Neuron (in vitro differentiated cells): ENCODE data around the gene HEYL.

ENCODE experiments used
- H2AFZ ChIP-seq: one replicate; pipeline ENCODE4 v1.6.1; 2013; ENCODE audit warnings: low read depth, mild to moderate bottlenecking, inconsistent platforms, low read length, moderate library complexity
- H3K27me3 ChIP-seq: one replicate; pipeline ENCODE4 v1.6.1; 2013; ENCODE audit warnings: low read length; ENCODE audit not compliant: insufficient read depth
- H3K36me3 ChIP-seq: one replicate; pipeline ENCODE4 v1.6.1; 2013; ENCODE audit warnings: low read length; ENCODE audit not compliant: insufficient read depth
- H3K4me1 ChIP-seq: one replicate; pipeline ENCODE4 v1.6.1; 2013; ENCODE audit warnings: low read length; ENCODE audit not compliant: insufficient read depth
- H3K4me3 ChIP-seq: 2 replicates; pipeline ENCODE4 v1.5.1; 2013; ENCODE audit warnings: mild to moderate bottlenecking, low read length, moderate library complexity
- H3K9me3 ChIP-seq: one replicate; pipeline ENCODE4 v1.6.1; 2013; ENCODE audit warnings: low read length

HEYL gene

GRCh38 chr1:39676948-39677548 lies 37.6 kb upstream of the HEYL start:
- Histone ChIP-seq H2AFZ (no peak overlapping the region), H3K36me3 (no peaks in the 10 kb centered on the region), H3K4me3 (no peak overlapping the region), H3K27me3 (peaks cover 29% of the 10 kb centered on the region), H3K9me3 (peaks cover 2% of the 10 kb centered on the region), H3K4me1 (peaks cover 6% of the 10 kb centered on the region)

DNA sequence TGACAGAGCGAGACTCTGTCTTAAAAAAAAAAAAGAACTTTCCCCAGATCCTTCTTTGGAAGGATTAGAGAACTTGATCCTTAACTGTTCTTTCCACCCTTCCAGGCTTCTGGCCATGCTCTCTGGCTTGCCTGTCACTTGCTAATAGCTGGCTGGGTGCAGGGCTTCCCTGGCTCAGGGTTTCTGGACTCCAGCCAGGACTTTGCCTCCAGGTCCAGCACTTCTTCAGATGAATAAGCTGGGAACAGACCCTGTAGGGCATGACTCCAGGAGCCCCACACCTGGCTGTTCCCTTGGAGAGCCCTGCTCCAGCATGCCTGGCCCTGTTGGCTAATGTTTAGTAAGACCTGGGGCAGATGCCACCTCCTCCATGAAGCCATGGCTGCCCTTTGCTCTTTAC lies 35.8 kb upstream of the HEYL start:
- Histone ChIP-seq H3K4me1 (peaks cover 16% of the 10 kb centered on the region), H2AFZ (no peak overlapping the region), H3K27me3 (peaks cover 43% of the 10 kb centered on the region), H3K4me3 (no peak overlapping the region), H3K9me3 (peaks cover 2% of the 10 kb centered on the region), H3K36me3 (no peaks in the 10 kb centered on the region)

GRCh38 chr1:39673215-39673614 lies 33.8 kb upstream of the HEYL start:
- H3K4me3 ChIP-seq: no peak overlapping the region
- H3K4me1 ChIP-seq: peaks cover 12% of the 10 kb centered on the region
- H2AFZ ChIP-seq: no peak overlapping the region
- peaks cover 59% of the 10 kb centered on the region for H3K27me3 ChIP-seq
- no peaks in the 10 kb centered on the region for H3K9me3 ChIP-seq
- no peaks in the 10 kb centered on the region for H3K36me3 ChIP-seq

GRCh38 chr1:39672551-39672947 lies 33.1 kb upstream of the HEYL start:
- Histone ChIP-seq H3K4me1 (peaks cover 12% of the 10 kb centered on the region), H3K4me3 (peak overlapping the region; percentile 32)

DNA sequence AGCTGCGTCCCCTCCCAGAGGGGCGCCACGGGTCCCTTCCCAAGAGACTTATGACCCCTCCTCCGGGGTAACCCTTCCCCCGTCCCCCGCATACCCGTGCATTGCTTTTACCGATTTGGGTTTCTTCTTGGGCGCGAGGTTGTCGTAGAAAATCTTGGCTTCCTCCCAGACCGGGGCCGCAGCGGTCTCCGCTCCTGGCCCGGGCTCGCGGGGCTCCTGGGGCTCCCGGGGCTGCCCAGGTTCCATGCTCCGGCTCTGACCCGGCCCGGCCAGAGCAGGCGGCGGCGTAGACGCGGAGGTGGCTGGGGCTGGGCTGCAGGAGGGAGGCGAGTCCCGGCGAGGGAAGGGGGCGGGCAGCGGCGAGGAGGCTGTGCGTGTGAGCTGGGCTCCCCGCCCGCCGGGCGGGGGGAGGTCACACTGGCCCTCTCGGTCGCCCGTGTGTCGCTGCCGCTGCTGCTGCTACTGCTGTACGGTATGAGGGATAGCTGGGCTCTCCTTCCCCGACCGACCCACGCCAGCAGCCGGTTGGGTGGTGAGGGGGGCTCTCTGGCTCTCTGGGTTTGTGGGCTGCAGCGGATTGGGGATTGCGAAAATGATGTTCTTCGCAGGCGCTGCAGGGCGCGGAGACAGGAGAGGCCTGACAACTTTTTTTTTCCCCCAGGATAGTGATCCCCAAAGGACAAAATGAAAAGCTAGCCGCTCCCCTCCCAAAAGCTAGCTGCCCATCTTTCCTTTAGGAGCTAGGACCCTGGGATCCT lies 32.5 kb upstream of the HEYL start, which contains the start of gene NT5C1A:
NT5C1A (minus strand) TSS at position 315 of the 758 bp plus-strand sequence; CDS start at position 246, 69 bp downstream.
- Histone ChIP-seq H3K4me1 (peaks cover 12% of the 10 kb centered on the region), H3K4me3 (peak within 1 kb of the TSS; percentile 32), H3K36me3 (no peaks in the 10 kb centered on the region), H3K27me3 (peaks cover 67% of the 10 kb centered on the region), H2AFZ (peak within 1 kb of the TSS; percentile 68), H3K9me3 (no peaks in the 10 kb centered on the region)

More at GRCh38 chr1:39672551-39672947, 33.1 kb upstream of the HEYL start:
- peaks cover 63% of the 10 kb centered on the region for H3K27me3 ChIP-seq
- no peaks in the 10 kb centered on the region for H3K9me3 ChIP-seq
- peak overlapping the region; percentile 68 for H2AFZ ChIP-seq
- no peaks in the 10 kb centered on the region for H3K36me3 ChIP-seq

GRCh38 chr1:39671433-39671792 lies 32.0 kb upstream of the HEYL start:
- Histone ChIP-seq H3K36me3 (no peaks in the 10 kb centered on the region), H3K9me3 (no peaks in the 10 kb centered on the region), H2AFZ (peak overlapping the region; percentile 68), H3K4me1 (peaks cover 12% of the 10 kb centered on the region), H3K27me3 (peaks cover 67% of the 10 kb centered on the region), H3K4me3 (peak overlapping the region; percentile 32)

- Histone ChIP-seq H3K27me3 (peaks cover 73% of the 10 kb centered on the region), H3K4me1 (peaks cover 12% of the 10 kb centered on the region), H3K4me3 (no peak overlapping the region)
Observed at GRCh38 chr1:39670689-39671088, 31.2 kb upstream of the HEYL start.

GRCh38 chr1:39668894-39669293 lies 29.5 kb upstream of the HEYL start:
- Histone ChIP-seq H2AFZ (no peak overlapping the region), H3K4me1 (peaks cover 12% of the 10 kb centered on the region), H3K4me3 (no peak overlapping the region), H3K9me3 (no peaks in the 10 kb centered on the region), H3K36me3 (no peaks in the 10 kb centered on the region), H3K27me3 (peaks cover 64% of the 10 kb centered on the region)

More at GRCh38 chr1:39670689-39671088, 31.2 kb upstream of the HEYL start:
- Histone ChIP-seq H3K9me3 (no peaks in the 10 kb centered on the region), H2AFZ (no peak overlapping the region), H3K36me3 (no peaks in the 10 kb centered on the region)

- no peaks in the 10 kb centered on the region for H3K36me3 ChIP-seq
- H3K27me3 ChIP-seq: peaks cover 58% of the 10 kb centered on the region
- H2AFZ ChIP-seq: no peak overlapping the region
- H3K9me3 ChIP-seq: no peaks in the 10 kb centered on the region
- H3K4me3 ChIP-seq: no peak overlapping the region
- peaks cover 12% of the 10 kb centered on the region for H3K4me1 ChIP-seq
Observed at GRCh38 chr1:39668111-39668510, 28.7 kb upstream of the HEYL start.

DNA sequence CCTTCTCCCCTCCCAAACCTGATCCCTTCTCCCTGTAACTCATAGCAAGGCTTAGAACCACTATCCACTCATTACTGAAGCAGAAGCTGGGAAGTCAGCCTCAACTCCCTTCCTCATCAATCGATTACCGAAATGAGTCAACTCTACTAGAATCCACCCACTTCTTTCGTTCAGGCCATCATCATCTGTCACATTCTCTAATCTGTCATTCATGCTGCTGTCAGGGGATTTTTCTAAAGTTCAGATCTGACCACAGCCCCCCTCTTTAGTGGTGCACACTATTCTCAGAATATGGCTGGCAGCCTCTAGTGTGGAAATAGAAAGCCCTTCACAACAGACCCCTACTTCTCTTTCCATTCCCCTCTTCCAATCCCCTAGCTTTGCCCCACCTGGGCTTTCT lies 27.3 kb upstream of the HEYL start:
- Histone ChIP-seq H3K9me3 (no peaks in the 10 kb centered on the region), H3K36me3 (no peaks in the 10 kb centered on the region), H2AFZ (no peak overlapping the region), H3K4me3 (no peak overlapping the region), H3K4me1 (peaks cover 7% of the 10 kb centered on the region), H3K27me3 (peaks cover 46% of the 10 kb centered on the region)

DNA sequence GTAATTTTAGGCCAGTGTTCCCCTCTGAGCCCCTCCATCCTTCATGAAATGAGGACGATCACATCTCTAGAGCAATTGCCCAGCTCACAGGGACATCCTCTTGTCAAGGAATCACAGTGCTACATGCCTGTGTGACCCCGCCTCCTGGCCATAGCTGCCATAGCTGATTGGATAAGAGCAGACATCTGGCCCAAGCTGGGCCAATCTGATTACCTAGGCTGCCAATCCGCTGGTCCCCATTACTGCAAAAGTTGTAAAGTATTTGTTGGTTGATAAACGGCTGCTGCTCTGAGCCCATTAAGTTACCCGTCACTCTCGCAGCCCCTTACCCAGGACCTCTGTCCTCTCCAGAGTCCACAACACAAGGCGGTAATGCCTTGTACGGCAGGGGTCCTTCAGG lies 24.1 kb upstream of the HEYL start:
- peaks cover 17% of the 10 kb centered on the region for H3K27me3 ChIP-seq

DNA sequence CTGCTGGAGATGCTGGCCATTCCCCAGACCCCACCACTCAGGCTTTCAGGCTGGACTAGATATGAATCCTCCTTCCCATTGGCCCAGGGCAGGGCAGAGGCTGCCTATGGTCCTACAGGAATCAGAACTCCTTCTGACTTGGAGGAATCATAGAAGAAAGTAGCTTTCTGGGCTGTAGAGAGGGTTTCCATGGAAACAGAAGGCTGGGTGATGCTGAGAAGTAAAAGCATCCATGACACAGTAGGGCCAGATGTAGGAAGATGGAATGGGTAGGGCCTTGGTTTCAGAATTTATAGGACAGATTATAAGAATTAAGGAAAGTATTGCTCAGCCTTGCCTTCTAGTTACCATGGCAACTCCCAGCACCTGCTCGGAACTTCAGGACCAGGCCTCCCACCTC lies 23.4 kb upstream of the HEYL start:
- Histone ChIP-seq H3K27me3 (peaks cover 10% of the 10 kb centered on the region), H2AFZ (no peak overlapping the region), H3K9me3 (no peaks in the 10 kb centered on the region), H3K4me1 (no peaks in the 10 kb centered on the region), H3K4me3 (no peak overlapping the region), H3K36me3 (no peaks in the 10 kb centered on the region)

More for the DNA sequence above, 24.1 kb upstream of the HEYL start:
- Histone ChIP-seq H3K4me3 (no peak overlapping the region), H2AFZ (no peak overlapping the region), H3K36me3 (no peaks in the 10 kb centered on the region), H3K9me3 (no peaks in the 10 kb centered on the region), H3K4me1 (no peaks in the 10 kb centered on the region)

DNA sequence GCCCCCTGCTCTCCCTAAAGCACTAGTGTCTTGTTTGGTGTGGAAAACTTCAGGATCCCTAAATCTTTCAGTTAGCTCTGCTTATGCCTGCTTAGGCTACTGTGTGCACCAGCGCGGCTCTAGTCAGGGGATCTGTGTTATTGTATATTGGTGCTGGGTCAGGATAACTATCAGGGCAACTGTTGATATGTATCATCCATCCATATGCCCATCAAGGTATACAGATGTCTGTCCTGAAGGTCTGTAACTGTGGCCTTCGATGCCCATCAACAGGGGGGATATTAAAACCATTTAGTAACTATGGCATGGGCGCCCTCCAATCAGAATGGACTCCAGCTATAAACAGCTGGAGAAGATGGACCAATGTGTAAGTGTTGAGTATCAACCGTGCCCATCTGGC lies 20.1 kb upstream of the HEYL start:
- Histone ChIP-seq H2AFZ (no peak overlapping the region), H3K4me3 (no peak overlapping the region), H3K4me1 (no peaks in the 10 kb centered on the region), H3K9me3 (no peaks in the 10 kb centered on the region), H3K27me3 (no peaks in the 10 kb centered on the region), H3K36me3 (no peaks in the 10 kb centered on the region)
